H9 (cell line): Measurements from ENCODE around the gene MLLT3. TPM values are rescaled to one million over a fixed set of nuclear protein-coding genes. Genes with fewer than 3 reads are reported as not detected.

Experiments used
- DNase-seq: peaks from one replicate; pipeline ENCODE4 v3.0.0-alpha.2; 2017
- H2AFZ ChIP-seq: one replicate; pipeline ENCODE4 v1.6.1; 2013; ENCODE audit warnings: mild to moderate bottlenecking, low read length, control low read depth, moderate library complexity
- H2AK5ac ChIP-seq: 2 replicates; pipeline ENCODE4 v1.6.1; 2013; ENCODE audit warnings: low read length, control low read depth, mixed read lengths; ENCODE audit not compliant: insufficient read length
- H2BK120ac ChIP-seq: one replicate; pipeline ENCODE4 v1.6.1; 2013; ENCODE audit warnings: low read depth, mild to moderate bottlenecking, low read length, control low read depth, inconsistent platforms; ENCODE audit not compliant: poor library complexity, severe bottlenecking
- H2BK12ac ChIP-seq: 2 replicates; pipeline ENCODE4 v1.6.1; 2013; ENCODE audit warnings: low read length, control low read depth, mixed read lengths, low read depth; ENCODE audit not compliant: insufficient read length
- H2BK15ac ChIP-seq: 2 replicates; pipeline ENCODE4 v1.6.1; 2013; ENCODE audit warnings: low read depth, low read length, control low read depth
- H2BK20ac ChIP-seq: one replicate; pipeline ENCODE4 v1.6.1; 2013; ENCODE audit warnings: low read depth, mild to moderate bottlenecking, low read length, control low read depth, inconsistent platforms; ENCODE audit not compliant: poor library complexity, severe bottlenecking
- H2BK5ac ChIP-seq: 2 replicates; pipeline ENCODE4 v1.6.1; 2013; ENCODE audit warnings: low read length, control low read depth, mixed read lengths; ENCODE audit not compliant: insufficient read length
- H3K14ac ChIP-seq: 2 replicates; pipeline ENCODE4 v1.6.1; 2013; ENCODE audit warnings: low read length, control low read depth; ENCODE audit not compliant: insufficient read depth
- H3K18ac ChIP-seq: 2 replicates; pipeline ENCODE4 v1.6.1; 2013; ENCODE audit warnings: low read depth, mild to moderate bottlenecking, mixed read lengths, low read length, control low read depth; ENCODE audit not compliant: insufficient read length
- H3K23ac ChIP-seq: 2 replicates; pipeline ENCODE4 v1.6.1; 2013; ENCODE audit warnings: low read length, control low read depth, mixed read lengths, low read depth; ENCODE audit not compliant: insufficient read length
- H3K23me2 ChIP-seq: 2 replicates; pipeline ENCODE4 v1.6.1; 2013; ENCODE audit warnings: low read depth, mild to moderate bottlenecking, mixed read lengths, low read length, control low read depth; ENCODE audit not compliant: insufficient read length, poor library complexity, severe bottlenecking
- H3K27ac ChIP-seq: 2 replicates; pipeline ENCODE4 v1.5.1; 2013; ENCODE audit warnings: low read length, control low read depth, mixed read lengths, low read depth; ENCODE audit not compliant: insufficient read length
- H3K27me3 ChIP-seq: 2 replicates; pipeline ENCODE4 v1.6.1; 2013; ENCODE audit warnings: low read length, control low read depth, inconsistent platforms; ENCODE audit not compliant: insufficient read depth
- H3K4ac ChIP-seq: 2 replicates; pipeline ENCODE4 v1.6.1; 2013; ENCODE audit warnings: low read depth, mild to moderate bottlenecking, control low read depth, inconsistent platforms, low read length, moderate library complexity
- H3K4me1 ChIP-seq: 2 replicates; pipeline ENCODE4 v1.6.1; 2013; ENCODE audit warnings: low read length, control low read depth, inconsistent platforms; ENCODE audit not compliant: insufficient read depth
- H3K4me2 ChIP-seq: 2 replicates; pipeline ENCODE4 v1.6.1; 2013; ENCODE audit warnings: low read length, control low read depth, mixed read lengths; ENCODE audit not compliant: insufficient read length, insufficient read depth
- H3K56ac ChIP-seq: 2 replicates; pipeline ENCODE4 v1.6.1; 2013; ENCODE audit warnings: low read depth, mild to moderate bottlenecking, mixed read lengths, low read length, control low read depth; ENCODE audit not compliant: insufficient read length
- H3K79me1 ChIP-seq: 2 replicates; pipeline ENCODE4 v1.6.1; 2013; ENCODE audit warnings: low read depth, mild to moderate bottlenecking, moderate library complexity, low read length, control low read depth, inconsistent platforms; ENCODE audit not compliant: insufficient read depth, poor library complexity, severe bottlenecking
- H3K79me2 ChIP-seq: 2 replicates; pipeline ENCODE4 v1.6.1; 2013; ENCODE audit warnings: low read length, control low read depth, inconsistent platforms; ENCODE audit not compliant: insufficient read depth
- H3K9ac ChIP-seq: 2 replicates; pipeline ENCODE4 v1.6.1; 2013; ENCODE audit warnings: low read length, control low read depth, mixed read lengths; ENCODE audit not compliant: insufficient read length; ENCODE audit errors: extremely low read depth
- H3K9me3 ChIP-seq: one replicate; pipeline ENCODE4 v1.6.1; 2013; ENCODE audit warnings: low read depth, low read length, inconsistent platforms; ENCODE audit not compliant: control insufficient read depth
- H3T11ph ChIP-seq: one replicate; pipeline ENCODE4 v1.6.1; 2013; ENCODE audit warnings: mild to moderate bottlenecking, low read length, control low read depth, inconsistent platforms
- H4K20me1 ChIP-seq: one replicate; pipeline ENCODE4 v1.6.1; 2013; ENCODE audit not compliant: control insufficient read depth, insufficient read length, insufficient read depth
- H4K5ac ChIP-seq: 2 replicates; pipeline ENCODE4 v1.6.1; 2013; ENCODE audit warnings: low read depth, mild to moderate bottlenecking, mixed read lengths, low read length, control low read depth; ENCODE audit not compliant: insufficient read length
- H4K8ac ChIP-seq: replicated peaks from 2 replicates; pipeline ENCODE4 v1.6.1; 2013; ENCODE audit warnings: low read length, control low read depth, mixed read lengths, low read depth; ENCODE audit not compliant: insufficient read length
- H4K91ac ChIP-seq: 2 replicates; pipeline ENCODE4 v1.6.1; 2013; ENCODE audit warnings: low read depth, mild to moderate bottlenecking, moderate library complexity, mixed read lengths, low read length, control low read depth; ENCODE audit not compliant: insufficient read length
- H3K27ac Mint-ChIP-seq, 3 experiments: 2 replicates in 2 of 3; 3 replicates in 1 of 3; pipeline ENCODE4 v1.8.0; 2020 to 2021; ENCODE audit warnings: mixed read lengths in 3 of 3, mild to moderate bottlenecking in 1 of 3, moderate library complexity in 1 of 3
- H3K27me3 Mint-ChIP-seq: 2 replicates; pipeline ENCODE4 v1.8.0; 2021; ENCODE audit warnings: low read depth, mild to moderate bottlenecking, moderate library complexity, mixed read lengths
- H3K36me3 Mint-ChIP-seq, 3 experiments: 2 replicates in 2 of 3; 3 replicates in 1 of 3; pipeline ENCODE4 v1.8.0; 2020 to 2021; ENCODE audit warnings: low read depth in 3 of 3, mixed read lengths in 3 of 3; ENCODE audit not compliant: insufficient read depth in 1 of 3
- H3K4me1 Mint-ChIP-seq, 2 experiments: 2 replicates each; pipeline ENCODE4 v1.8.0; 2020; ENCODE audit warnings: mixed read lengths in 2 of 2
- H3K4me3 Mint-ChIP-seq, 2 experiments: 2 replicates in 1 of 2; 3 replicates in 1 of 2; pipeline ENCODE4 v1.8.0; 2020 to 2021; ENCODE audit warnings: mild to moderate bottlenecking in 2 of 2, mixed read lengths in 2 of 2, moderate library complexity in 1 of 2
- H3K9me3 Mint-ChIP-seq, 2 experiments: 2 replicates in 1 of 2; 3 replicates in 1 of 2; pipeline ENCODE4 v1.8.0; 2020; ENCODE audit warnings: mild to moderate bottlenecking in 2 of 2, mixed read lengths in 2 of 2, moderate library complexity in 1 of 2
- WGBS: extraction: QIAGEN DNeasy Blood & Tissue Kit; methylation state at CpG from one replicate; pipeline ENCODE4 v1.1.7; 2013; ENCODE audit warnings: missing lambda C conversion rate, low lambda C conversion rate, mixed read lengths; ENCODE audit not compliant: insufficient read length; ENCODE audit errors: extremely low coverage; 5-methylcytosine and 5-hydroxymethylcytosine counted together
- total RNA-seq: library from RNA; stranded (reverse); gene quantifications from 2 replicates; pipeline ENCODE4 v1.2.1, GENCODE V29; 2021
- TF ChIP-seq, protein P1 (sequence below): fragments of 200-600 bp; sonication (generic); conservative IDR thresholded peaks from 3 replicates; pipeline ENCODE4 v1.8.0; 2021; ENCODE audit warnings: antibody characterized with exemption, mild to moderate bottlenecking

MLLT3 gene
- total RNA-seq, 1 experiment from 2014 or later: 3.9 TPM

DNA sequence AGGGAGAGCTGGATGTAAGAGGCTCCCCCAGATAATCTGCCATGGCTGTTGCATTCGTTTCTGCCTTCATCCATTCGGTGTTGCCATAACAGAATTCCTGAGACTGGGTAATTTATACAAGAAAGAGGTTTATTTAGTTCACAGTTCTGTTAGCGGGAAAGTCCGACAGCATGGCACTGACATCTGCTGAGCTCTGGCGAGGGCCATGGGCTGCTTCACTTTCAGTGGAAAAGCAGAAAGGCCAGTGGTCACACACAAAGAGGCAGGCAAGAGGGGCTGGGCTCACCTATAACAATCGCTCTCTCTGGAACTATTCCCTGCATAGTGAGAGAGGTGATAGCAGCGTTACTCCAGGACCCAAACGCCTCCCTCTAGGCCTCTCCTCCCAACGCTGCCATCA lies 305.9 kb downstream of the MLLT3 start:
- Mint-ChIP-seq H3K9me3 (peaks cover 0 to 7% of the 10 kb centered on the region in 2 experiments; a peak in 3 of 5 replicates), H3K27ac (no peak overlapping the region), H3K4me3 (no peak overlapping the region), H3K27me3 (no peaks in the 10 kb centered on the region), H3K4me1 (peaks cover 14 to 22% of the 10 kb centered on the region in 2 experiments), H3K36me3 (peaks cover 0 to 6% (median 3%) of the 10 kb centered on the region in 3 experiments; a peak in 3 of 7 replicates)
- Histone ChIP-seq H3K9me3 (no peaks in the 10 kb centered on the region), H3K23me2 (no peaks in the 10 kb centered on the region), H4K8ac (no peak overlapping the region), H2AK5ac (no peak overlapping the region), H3K14ac (no peak overlapping the region), H2BK120ac (no peak overlapping the region), H2BK5ac (no peak overlapping the region), H3K27me3 (no peaks in the 10 kb centered on the region), H2BK15ac (no peak overlapping the region), H3K4me1 (no peaks in the 10 kb centered on the region), H3T11ph (no peak overlapping the region), H3K27ac (no peak overlapping the region), H2BK20ac (no peak overlapping the region), H2AFZ (no peak overlapping the region), H3K56ac (no peak overlapping the region), H4K91ac (no peak overlapping the region), H4K20me1 (no peaks in the 10 kb centered on the region), H3K79me1 (no peaks in the 10 kb centered on the region), H3K18ac (no peak overlapping the region), H4K5ac (no peak overlapping the region), H3K9ac (no peak overlapping the region), H2BK12ac (no peak overlapping the region), H3K4ac (no peak overlapping the region), H3K4me2 (no peak overlapping the region), H3K23ac (no peak overlapping the region), H3K79me2 (no peaks in the 10 kb centered on the region)
- DNase-seq: no peak
- WGBS: no CpG with 5 or more reads among the region's 9 CpGs
- TF ChIP-seq, protein P1, sequence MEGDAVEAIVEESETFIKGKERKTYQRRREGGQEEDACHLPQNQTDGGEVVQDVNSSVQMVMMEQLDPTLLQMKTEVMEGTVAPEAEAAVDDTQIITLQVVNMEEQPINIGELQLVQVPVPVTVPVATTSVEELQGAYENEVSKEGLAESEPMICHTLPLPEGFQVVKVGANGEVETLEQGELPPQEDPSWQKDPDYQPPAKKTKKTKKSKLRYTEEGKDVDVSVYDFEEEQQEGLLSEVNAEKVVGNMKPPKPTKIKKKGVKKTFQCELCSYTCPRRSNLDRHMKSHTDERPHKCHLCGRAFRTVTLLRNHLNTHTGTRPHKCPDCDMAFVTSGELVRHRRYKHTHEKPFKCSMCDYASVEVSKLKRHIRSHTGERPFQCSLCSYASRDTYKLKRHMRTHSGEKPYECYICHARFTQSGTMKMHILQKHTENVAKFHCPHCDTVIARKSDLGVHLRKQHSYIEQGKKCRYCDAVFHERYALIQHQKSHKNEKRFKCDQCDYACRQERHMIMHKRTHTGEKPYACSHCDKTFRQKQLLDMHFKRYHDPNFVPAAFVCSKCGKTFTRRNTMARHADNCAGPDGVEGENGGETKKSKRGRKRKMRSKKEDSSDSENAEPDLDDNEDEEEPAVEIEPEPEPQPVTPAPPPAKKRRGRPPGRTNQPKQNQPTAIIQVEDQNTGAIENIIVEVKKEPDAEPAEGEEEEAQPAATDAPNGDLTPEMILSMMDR: no peak
